Calu3 (cell line): ENCODE measurements around the gene PHLDB3. TPM values are rescaled to one million over a fixed set of nuclear protein-coding genes. Genes with fewer than 3 reads are reported as not detected.
A peak's percentile ranks its signal among the peaks of the same experiment; 100 is the strongest.

Experiments
- BruUV-seq: library from RNA; stranded (reverse); fragments of 400-500 nt; replicated peaks from 2 replicates; lab custom pipeline; 2021; lab: Mats Ljungman, UMichigan
- CTCF ChIA-PET: fragments of 300-600 bp; sonication (Branson Sonifier 250); formaldehyde crosslinking; loops from one replicate; lab custom pipeline; 2022; ENCODE audit warnings: antibody characterized with exemption; lab: Charles Lee
- DNase-seq: peaks from one replicate; pipeline ENCODE4 v3.0.0; 2022
- H3K27ac Mint-ChIP-seq: one replicate; pipeline ENCODE4 v1.8.0; 2022; ENCODE audit warnings: mixed read lengths; ENCODE audit not compliant: unreplicated experiment
- H3K27me3 Mint-ChIP-seq: one replicate; pipeline ENCODE4 v1.8.0; 2022; ENCODE audit warnings: mixed read lengths; ENCODE audit not compliant: unreplicated experiment
- H3K36me3 Mint-ChIP-seq: one replicate; pipeline ENCODE4 v1.8.0; 2022; ENCODE audit warnings: mild to moderate bottlenecking, moderate library complexity, mixed read lengths; ENCODE audit not compliant: insufficient read depth, unreplicated experiment
- H3K4me1 Mint-ChIP-seq: one replicate; pipeline ENCODE4 v1.8.0; 2022; ENCODE audit warnings: mild to moderate bottlenecking, low read depth, mixed read lengths; ENCODE audit not compliant: unreplicated experiment
- H3K4me3 Mint-ChIP-seq: one replicate; pipeline ENCODE4 v1.8.0; 2022; ENCODE audit warnings: mild to moderate bottlenecking, low read depth, moderate library complexity, mixed read lengths; ENCODE audit not compliant: unreplicated experiment
- H3K9me3 Mint-ChIP-seq: one replicate; pipeline ENCODE4 v1.8.0; 2022; ENCODE audit warnings: low read depth, mixed read lengths; ENCODE audit not compliant: unreplicated experiment
- CTCF ChIP-seq: fragments of 200-600 bp; IDR thresholded peaks from one replicate; pipeline ENCODE4 v1.8.0; 2022; ENCODE audit warnings: antibody characterized with exemption; ENCODE audit not compliant: unreplicated experiment
- intact Hi-C: fragments of 100-400 bp; cut with micrococcal nuclease; formaldehyde crosslinking; loops from one replicate; pipeline ENCODE4 v1.10.0; 2022; ENCODE audit not compliant: unreplicated experiment
- total RNA-seq: library from RNA; stranded (reverse); gene quantifications from 2 replicates; pipeline ENCODE4 v1.2.3, GENCODE V29; 2022

The PHLDB3 gene
- total RNA-seq, 1 experiment from 2014 or later: 24.7 TPM

- no peak for DNase-seq
- Mint-ChIP-seq H3K27ac (no peak overlapping the region), H3K9me3 (peaks cover 4% of the 10 kb centered on the region), H3K4me1 (no peaks in the 10 kb centered on the region), H3K36me3 (peaks cover 28% of the 10 kb centered on the region), H3K27me3 (no peaks in the 10 kb centered on the region), H3K4me3 (no peak overlapping the region)
- intact Hi-C loops: no loop called here
- BruUV-seq: no TSS peak
- no peak for TF ChIP-seq CTCF
- CTCF ChIA-PET: no interaction called here
Measured at GRCh38 chr19:43538922-43539321, 34.4 kb upstream of the PHLDB3 start.

- Mint-ChIP-seq H3K4me3 (no peak overlapping the region), H3K36me3 (peaks cover 39% of the 10 kb centered on the region), H3K27ac (no peak overlapping the region), H3K4me1 (no peaks in the 10 kb centered on the region), H3K27me3 (no peaks in the 10 kb centered on the region), H3K9me3 (peaks cover 4% of the 10 kb centered on the region)
- CTCF ChIA-PET: interaction anchor here (0.7 to 1.0 kb wide), 2 partner anchors 87 to 677 kb away, joined by 4 to 12 read pairs; partner anchors contain the start of gene ZNF227
- TF ChIP-seq CTCF: peak; percentile 41
- DNase-seq: peak; percentile 37
- BruUV-seq: no TSS peak
- intact Hi-C loops: no loop called here
Measured at GRCh38 chr19:43534816-43535761, 30.5 kb upstream of the PHLDB3 start.

GRCh38 chr19:43534305-43534815 is 29.8 kb upstream of the PHLDB3 start:
- peaks cover 35% of the 10 kb centered on the region for H3K36me3 Mint-ChIP-seq
- H3K4me1 Mint-ChIP-seq: no peaks in the 10 kb centered on the region
- H3K4me3 Mint-ChIP-seq: peak overlapping the region; percentile 79
- no peak for TF ChIP-seq CTCF
- CTCF ChIA-PET: no interaction called here
- no peaks in the 10 kb centered on the region for H3K27me3 Mint-ChIP-seq
- BruUV-seq: no TSS peak
- DNase-seq: no peak
- intact Hi-C loops: no loop called here
- H3K9me3 Mint-ChIP-seq: peaks cover 4% of the 10 kb centered on the region
- peak overlapping the region; percentile 68 for H3K27ac Mint-ChIP-seq

GRCh38 chr19:43533546-43534304 is 29.2 kb upstream of the PHLDB3 start:
- H3K27me3 Mint-ChIP-seq: no peaks in the 10 kb centered on the region
- H3K27ac Mint-ChIP-seq: peak overlapping the region; percentile 68
- no peak for TF ChIP-seq CTCF
- peaks cover 31% of the 10 kb centered on the region for H3K36me3 Mint-ChIP-seq
- CTCF ChIA-PET: interaction anchor here (0.6 to 1.7 kb wide), 3 partner anchors 14 to 129 kb away, joined by 4 to 13 read pairs (median 11); no protein-coding TSS in a partner anchor
- no peaks in the 10 kb centered on the region for H3K4me1 Mint-ChIP-seq
- H3K4me3 Mint-ChIP-seq: peak overlapping the region; percentile 79
- BruUV-seq: no TSS peak
- DNase-seq: peak; percentile 95
- H3K9me3 Mint-ChIP-seq: no peaks in the 10 kb centered on the region
- intact Hi-C loops: no loop called here
